ENCODE results near the gene ARHGEF12.

ARHGEF12 gene

DNA sequence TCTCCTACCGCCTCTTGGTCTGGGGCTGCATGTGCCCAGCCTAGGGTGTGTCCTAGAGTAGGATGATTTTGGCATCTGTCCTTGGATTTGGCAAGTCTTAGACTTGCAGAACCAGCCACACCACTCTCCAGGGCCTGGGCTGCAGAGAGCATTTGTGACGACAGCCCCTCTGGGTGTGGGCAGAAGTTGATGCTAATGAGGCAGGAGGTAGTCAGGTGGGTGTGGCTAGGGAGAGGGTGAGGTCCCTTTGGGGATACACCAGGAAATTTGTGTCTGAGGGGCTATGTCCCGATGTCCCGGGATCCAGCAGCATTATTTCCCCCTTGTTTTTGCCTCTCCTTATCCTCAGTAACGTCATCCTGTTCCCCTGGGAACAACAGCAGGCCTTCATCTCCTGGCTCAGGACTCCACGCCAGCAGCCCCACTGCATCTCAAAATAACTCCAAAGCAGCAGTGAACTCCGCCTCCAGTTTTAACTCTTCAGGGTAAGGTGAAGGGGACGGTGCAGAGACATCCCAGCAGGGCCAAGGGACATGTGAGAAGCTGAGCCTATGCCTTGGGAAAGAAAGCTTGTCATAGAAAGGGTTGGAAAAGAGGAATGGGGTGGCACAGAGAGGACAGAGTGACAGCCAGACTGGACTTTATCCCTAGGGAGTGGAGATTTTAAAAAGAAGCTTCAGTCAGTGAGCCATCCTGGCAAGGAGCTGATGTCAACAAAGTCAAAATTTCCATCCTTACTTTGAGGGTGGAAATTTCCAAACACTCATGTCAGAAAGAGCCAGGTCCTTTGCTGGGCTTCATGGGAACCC is 19.1 kb upstream of the ARHGEF12 start:
- DNase-seq (ENCODE audit: low read depth) = no peak
- TF ChIP-seq, protein P1, sequence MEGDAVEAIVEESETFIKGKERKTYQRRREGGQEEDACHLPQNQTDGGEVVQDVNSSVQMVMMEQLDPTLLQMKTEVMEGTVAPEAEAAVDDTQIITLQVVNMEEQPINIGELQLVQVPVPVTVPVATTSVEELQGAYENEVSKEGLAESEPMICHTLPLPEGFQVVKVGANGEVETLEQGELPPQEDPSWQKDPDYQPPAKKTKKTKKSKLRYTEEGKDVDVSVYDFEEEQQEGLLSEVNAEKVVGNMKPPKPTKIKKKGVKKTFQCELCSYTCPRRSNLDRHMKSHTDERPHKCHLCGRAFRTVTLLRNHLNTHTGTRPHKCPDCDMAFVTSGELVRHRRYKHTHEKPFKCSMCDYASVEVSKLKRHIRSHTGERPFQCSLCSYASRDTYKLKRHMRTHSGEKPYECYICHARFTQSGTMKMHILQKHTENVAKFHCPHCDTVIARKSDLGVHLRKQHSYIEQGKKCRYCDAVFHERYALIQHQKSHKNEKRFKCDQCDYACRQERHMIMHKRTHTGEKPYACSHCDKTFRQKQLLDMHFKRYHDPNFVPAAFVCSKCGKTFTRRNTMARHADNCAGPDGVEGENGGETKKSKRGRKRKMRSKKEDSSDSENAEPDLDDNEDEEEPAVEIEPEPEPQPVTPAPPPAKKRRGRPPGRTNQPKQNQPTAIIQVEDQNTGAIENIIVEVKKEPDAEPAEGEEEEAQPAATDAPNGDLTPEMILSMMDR (IDR thresholded peaks at IDR 0.05; ENCODE audit: low read depth, low read length, missing control alignments) = no peak
- no peak overlapping the region for H3K4me3 ChIP-seq (ENCODE audit: low read depth, low read length)

DNA sequence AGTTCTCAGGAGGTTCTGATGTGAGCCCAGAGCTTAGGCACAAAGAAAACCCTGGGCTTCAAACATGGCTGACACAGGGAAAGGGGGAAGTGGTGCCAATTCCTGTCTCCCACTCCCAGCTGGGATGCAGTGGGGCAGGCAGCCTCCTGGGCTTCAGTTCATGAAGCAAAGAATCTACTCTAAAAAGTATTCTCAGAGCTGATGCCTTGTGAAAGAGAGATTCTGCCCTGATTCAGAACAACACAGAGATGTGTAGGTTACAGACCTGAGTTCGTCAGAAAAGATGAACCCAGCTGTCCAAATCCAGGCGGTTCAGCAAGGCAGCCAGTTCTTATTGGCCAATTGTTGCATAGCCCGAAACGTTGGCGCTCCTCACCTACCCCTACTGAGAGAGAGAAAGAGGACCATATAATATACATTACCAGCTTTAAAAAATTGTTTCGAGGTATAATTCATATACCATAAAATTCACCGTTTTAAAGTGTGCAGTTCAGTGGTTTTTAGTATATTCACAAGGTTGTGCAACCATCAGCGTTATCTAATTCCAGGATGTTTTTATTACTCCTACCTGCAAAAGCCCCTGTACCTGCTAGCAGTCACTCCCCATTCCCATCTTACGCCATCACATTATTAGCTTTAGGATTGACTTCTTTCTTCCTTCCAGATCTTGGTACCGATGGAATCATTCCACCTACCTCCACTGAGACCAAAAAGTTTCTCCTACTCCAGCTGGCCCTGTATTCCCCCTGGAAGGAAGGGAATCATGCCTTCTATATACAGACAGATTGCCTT is 18.3 kb upstream of the ARHGEF12 start:
- H3K4me3 ChIP-seq (ENCODE audit: low read depth, low read length) = no peak overlapping the region
- DNase-seq (ENCODE audit: low read depth) = no peak
- TF ChIP-seq, protein P1 (IDR thresholded peaks at IDR 0.05; ENCODE audit: low read depth, low read length, missing control alignments) = no peak

DNA sequence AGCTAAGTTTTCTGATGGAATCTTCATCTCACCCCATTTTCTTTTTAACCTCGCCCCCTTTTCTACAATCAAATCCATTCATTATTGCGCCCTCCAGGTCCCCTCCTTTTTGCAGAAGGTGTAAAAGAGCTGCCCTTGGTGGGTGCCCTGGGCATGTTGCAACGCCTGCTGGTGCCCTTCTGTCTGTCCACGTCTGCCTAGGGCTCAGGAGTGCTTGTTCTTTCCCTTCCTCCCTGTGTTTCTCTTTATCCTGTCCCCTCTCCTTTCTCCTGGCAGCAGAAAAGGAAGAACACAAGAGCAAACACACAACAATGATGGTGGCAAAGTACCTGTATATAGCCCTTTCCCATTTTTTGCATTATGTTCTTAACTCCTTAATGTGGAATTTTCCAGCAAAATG is 17.3 kb upstream of the ARHGEF12 start:
- TF ChIP-seq, protein P1 (IDR thresholded peaks at IDR 0.05; ENCODE audit: low read depth, low read length, missing control alignments) = no peak
- DNase-seq (ENCODE audit: low read depth) = no peak
- no peak overlapping the region for H3K4me3 ChIP-seq (ENCODE audit: low read depth, low read length)

DNA sequence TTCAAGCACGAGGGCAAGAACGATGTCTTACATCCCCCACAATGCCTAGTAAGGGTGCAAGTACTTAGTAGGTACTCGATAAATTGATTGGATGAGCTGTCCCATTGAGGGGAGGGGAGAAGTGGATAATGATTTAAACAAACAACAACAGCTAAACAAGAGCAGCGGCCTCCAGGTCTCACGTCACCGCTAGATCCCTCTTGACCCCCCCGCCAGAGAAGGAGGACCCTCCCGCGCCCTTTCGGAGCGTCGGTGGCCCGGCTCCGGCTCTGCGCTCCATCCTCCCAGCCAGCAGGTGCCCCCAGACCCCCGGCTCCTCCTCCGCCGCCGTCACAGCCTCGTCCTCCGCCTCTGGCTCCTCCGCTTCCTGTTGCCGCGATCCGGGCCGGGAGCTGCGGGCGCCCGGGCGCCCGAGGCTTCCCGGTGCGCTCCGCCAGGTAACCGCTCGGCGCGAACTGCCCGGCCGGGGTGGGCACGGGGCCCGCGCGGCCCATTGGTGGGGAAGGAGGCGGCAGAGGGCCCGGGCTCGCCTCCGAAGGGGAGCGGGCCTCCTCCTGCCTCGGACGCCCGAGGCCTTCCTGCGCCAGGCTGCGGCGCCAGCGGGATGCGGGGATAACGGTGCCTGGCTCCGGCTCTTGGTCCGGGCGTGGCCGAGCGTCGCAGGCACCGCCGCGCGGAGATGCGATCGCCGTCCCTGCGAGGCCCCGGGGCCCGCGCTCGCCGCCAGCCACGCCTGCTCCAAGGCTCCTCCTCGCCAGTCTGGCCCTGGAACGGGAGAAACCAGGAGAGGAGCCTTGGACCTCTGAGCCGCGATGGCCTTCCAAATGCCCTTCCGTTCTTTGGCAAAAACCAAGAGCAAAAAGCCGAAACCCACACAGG is 11.0 kb upstream of the ARHGEF12 start, which contains the start of gene TLCD5:
Gene TLCD5, plus strand, starts transcription at position 368 of the 879 bp plus-strand sequence. CDS start 2,143 bp downstream, outside the sequence.
- DNase-seq (ENCODE audit: low read depth) = no peak
- peak within 1 kb of the TSS; percentile 53 for H3K4me3 ChIP-seq (ENCODE audit: low read depth, low read length)
- TF ChIP-seq, protein P1 (IDR thresholded peaks at IDR 0.05; ENCODE audit: low read depth, low read length, missing control alignments) = no peak

DNA sequence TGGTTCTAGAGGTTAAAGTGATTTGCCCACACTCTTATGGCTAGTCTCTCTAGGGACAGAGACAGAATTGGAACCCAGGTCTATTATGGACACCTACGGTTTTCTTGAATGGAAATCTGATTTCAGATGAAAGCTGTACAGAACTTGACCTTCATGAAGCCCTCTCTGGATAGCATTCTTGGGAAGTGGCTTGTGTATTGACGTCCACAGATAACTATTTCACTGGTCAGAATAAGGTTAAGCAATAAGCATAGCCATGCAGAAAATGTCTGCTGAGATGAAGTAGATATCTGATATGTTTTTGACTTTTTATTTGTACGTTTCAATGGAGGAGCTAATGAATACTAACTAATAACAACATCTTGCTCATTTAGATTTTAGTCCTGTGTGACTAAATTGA is 10.0 kb upstream of the ARHGEF12 start:
- DNase-seq (ENCODE audit: low read depth) = no peak
- H3K4me3 ChIP-seq (ENCODE audit: low read depth, low read length) = no peak overlapping the region
- TF ChIP-seq, protein P1 (IDR thresholded peaks at IDR 0.05; ENCODE audit: low read depth, low read length, missing control alignments) = no peak

DNA sequence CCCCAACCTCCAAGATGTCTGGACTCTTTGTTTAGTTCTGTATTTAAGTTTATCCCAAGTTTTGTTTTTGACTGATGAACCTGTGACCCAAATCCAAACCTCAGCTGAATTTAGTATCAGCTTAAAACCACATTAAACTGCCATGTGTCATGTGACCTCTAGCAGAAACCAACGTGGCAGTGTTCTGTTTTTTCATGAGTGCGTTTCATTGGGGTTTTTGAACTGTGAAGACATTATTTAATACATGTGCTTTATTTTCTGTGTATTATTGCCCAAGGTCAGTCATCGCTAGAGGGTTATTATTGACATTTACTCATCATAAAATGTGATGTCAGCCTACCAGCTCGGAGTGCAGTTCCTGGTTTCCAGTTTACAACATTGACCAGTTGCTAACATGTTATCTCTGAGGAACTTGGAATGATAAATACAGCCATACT is 9.3 kb upstream of the ARHGEF12 start:
- no peak overlapping the region for H3K4me3 ChIP-seq (ENCODE audit: low read depth, low read length)
- TF ChIP-seq, protein P1 (IDR thresholded peaks at IDR 0.05; ENCODE audit: low read depth, low read length, missing control alignments) = no peak
- no peak for DNase-seq (ENCODE audit: low read depth)
